Astrocyte (in vitro differentiated cells and primary cell): ENCODE results near the gene ATIC. TPM values are rescaled to one million over a fixed set of nuclear protein-coding genes. Genes with fewer than 3 reads are reported as not detected.

Experiments used
- DNase-seq: peaks from one replicate; pipeline ENCODE4 v3.0.0-alpha.2; 2010; ENCODE audit warnings: low read depth
- FAIRE-seq: peaks from 2 replicates; lab custom pipeline; 2011; peaks lifted over from hg19 to GRCh38; lab: Jason Lieb, UNC
- H2AFZ ChIP-seq: 2 replicates; pipeline ENCODE4 v1.6.0; 2012; ENCODE audit warnings: low read depth, low read length, inconsistent platforms
- H3K27ac ChIP-seq: 2 replicates; pipeline ENCODE4 v1.5.1; 2011; ENCODE audit warnings: low read depth, low read length, inconsistent platforms
- H3K27me3 ChIP-seq: 2 replicates; pipeline ENCODE4 v1.6.0; 2011; ENCODE audit warnings: low read length, inconsistent platforms; ENCODE audit not compliant: insufficient read depth
- H3K36me3 ChIP-seq: 2 replicates; pipeline ENCODE4 v1.5.1; 2011; ENCODE audit warnings: low read length, inconsistent platforms; ENCODE audit not compliant: insufficient read depth
- H3K4me1 ChIP-seq: 2 replicates; pipeline ENCODE4 v1.5.1; 2011; ENCODE audit warnings: low read length, inconsistent platforms; ENCODE audit not compliant: insufficient read depth
- H3K4me2 ChIP-seq: 2 replicates; pipeline ENCODE4 v1.6.0; 2012; ENCODE audit warnings: low read length, inconsistent platforms
- H3K4me3 ChIP-seq: 2 replicates; pipeline ENCODE4 v1.5.1; 2011; ENCODE audit warnings: low read depth, mild to moderate bottlenecking, low read length, inconsistent platforms; ENCODE audit not compliant: insufficient read depth
- H3K79me2 ChIP-seq: 2 replicates; pipeline ENCODE4 v1.6.0; 2012; ENCODE audit warnings: mild to moderate bottlenecking, low read length, inconsistent platforms; ENCODE audit not compliant: insufficient read depth
- H3K9ac ChIP-seq: 2 replicates; pipeline ENCODE4 v1.6.0; 2012; ENCODE audit warnings: mild to moderate bottlenecking, low read length, inconsistent platforms
- H3K9me3 ChIP-seq: 2 replicates; pipeline ENCODE4 v1.5.1; 2012; ENCODE audit warnings: low read depth, mild to moderate bottlenecking, low read length, inconsistent platforms; ENCODE audit not compliant: insufficient read depth
- H4K20me1 ChIP-seq: 2 replicates; pipeline ENCODE4 v1.6.0; 2012; ENCODE audit warnings: low read length, inconsistent platforms; ENCODE audit not compliant: insufficient read depth
- H3K27ac Mint-ChIP-seq: one replicate; pipeline ENCODE4 v1.8.0; 2021; ENCODE audit warnings: mild to moderate bottlenecking, mixed read lengths; ENCODE audit not compliant: unreplicated experiment
- H3K27me3 Mint-ChIP-seq: one replicate; pipeline ENCODE4 v1.8.0; 2021; ENCODE audit warnings: low read depth, mixed read lengths; ENCODE audit not compliant: unreplicated experiment
- H3K36me3 Mint-ChIP-seq: one replicate; pipeline ENCODE4 v1.8.0; 2021; ENCODE audit warnings: low read depth, mixed read lengths; ENCODE audit not compliant: unreplicated experiment
- H3K4me1 Mint-ChIP-seq: one replicate; pipeline ENCODE4 v1.8.0; 2021; ENCODE audit warnings: low read depth, mixed read lengths; ENCODE audit not compliant: unreplicated experiment
- H3K4me3 Mint-ChIP-seq: one replicate; pipeline ENCODE4 v1.8.0; 2021; ENCODE audit warnings: mild to moderate bottlenecking, moderate library complexity, mixed read lengths; ENCODE audit not compliant: unreplicated experiment
- H3K9me3 Mint-ChIP-seq: one replicate; pipeline ENCODE4 v1.8.0; 2021; ENCODE audit warnings: mild to moderate bottlenecking, mixed read lengths; ENCODE audit not compliant: unreplicated experiment
- CTCF ChIP-seq: IDR thresholded peaks from 2 replicates; pipeline ENCODE4 v1.5.1; 2011; ENCODE audit warnings: low read depth, mild to moderate bottlenecking, inconsistent platforms, low read length, moderate library complexity; ENCODE audit not compliant: insufficient read depth
- EZH2 ChIP-seq: IDR thresholded peaks from 2 replicates; pipeline ENCODE4 v1.6.1; 2012; ENCODE audit warnings: mild to moderate bottlenecking, low read length, inconsistent platforms; ENCODE audit not compliant: insufficient read depth
- total RNA-seq: library from RNA; stranded (reverse); gene quantifications from 2 replicates; pipeline ENCODE4 v1.2.1, GENCODE V29; 2021

The ATIC gene
- total RNA-seq, 1 donor from 2014 or later: 61.1 TPM

GRCh38 chr2:215372968-215373649 is 61.2 kb downstream of the ATIC start:
- Histone ChIP-seq H4K20me1 (peaks cover 100% of the 10 kb centered on the region), H3K9me3 (no peaks in the 10 kb centered on the region), H2AFZ (no peak overlapping the region), H3K27ac (no peak overlapping the region), H3K4me1 (peaks cover 12% of the 10 kb centered on the region), H3K79me2 (peaks cover 3% of the 10 kb centered on the region), H3K4me3 (no peak overlapping the region), H3K9ac (no peak overlapping the region), H3K27me3 (no peaks in the 10 kb centered on the region), H3K36me3 (peaks cover 97% of the 10 kb centered on the region), H3K4me2 (no peak overlapping the region)
- no peak for TF ChIP-seq EZH2
- DNase-seq (no peak), FAIRE-seq (no peak)
- peaks cover 44% of the 10 kb centered on the region for H3K4me1 Mint-ChIP-seq
- no peak overlapping the region for H3K4me3 Mint-ChIP-seq
- H3K27me3 Mint-ChIP-seq: no peaks in the 10 kb centered on the region
- peak overlapping the region; percentile 83 for H3K27ac Mint-ChIP-seq
- peaks cover 51% of the 10 kb centered on the region for H3K36me3 Mint-ChIP-seq
- no peaks in the 10 kb centered on the region for H3K9me3 Mint-ChIP-seq

GRCh38 chr2:215374002-215374401 is 62.1 kb downstream of the ATIC start:
- Mint-ChIP-seq H3K9me3 (no peaks in the 10 kb centered on the region), H3K36me3 (peaks cover 54% of the 10 kb centered on the region), H3K27me3 (no peaks in the 10 kb centered on the region), H3K27ac (peak overlapping the region; percentile 83), H3K4me3 (peak overlapping the region; percentile 64), H3K4me1 (peaks cover 49% of the 10 kb centered on the region)
- no peaks in the 10 kb centered on the region for H3K27me3 ChIP-seq
- H3K36me3 ChIP-seq: peaks cover 97% of the 10 kb centered on the region
- H3K27ac ChIP-seq: peak overlapping the region; percentile 10
- peaks cover 3% of the 10 kb centered on the region for H3K79me2 ChIP-seq
- FAIRE-seq (no peak), DNase-seq (no peak)
- H2AFZ ChIP-seq: no peak overlapping the region
- H3K9me3 ChIP-seq: no peaks in the 10 kb centered on the region
- peaks cover 12% of the 10 kb centered on the region for H3K4me1 ChIP-seq
- H3K4me2 ChIP-seq: no peak overlapping the region
- peaks cover 100% of the 10 kb centered on the region for H4K20me1 ChIP-seq
- no peak for TF ChIP-seq CTCF
- H3K4me3 ChIP-seq: no peak overlapping the region
- H3K9ac ChIP-seq: peak overlapping the region; percentile 3

- peak overlapping the region; percentile 82 for H3K27ac Mint-ChIP-seq
- peaks cover 54% of the 10 kb centered on the region for H3K36me3 Mint-ChIP-seq
- H3K9me3 ChIP-seq: no peaks in the 10 kb centered on the region
- H3K4me2 ChIP-seq: no peak overlapping the region
- FAIRE-seq (no peak), DNase-seq (no peak)
- H3K9me3 Mint-ChIP-seq: no peaks in the 10 kb centered on the region
- H4K20me1 ChIP-seq: peaks cover 100% of the 10 kb centered on the region
- no peak for TF ChIP-seq CTCF
- no peak for TF ChIP-seq EZH2
- peaks cover 10% of the 10 kb centered on the region for H3K4me1 ChIP-seq
- peak overlapping the region; percentile 34 for H3K27ac ChIP-seq
- peaks cover 97% of the 10 kb centered on the region for H3K36me3 ChIP-seq
- H3K27me3 Mint-ChIP-seq: no peaks in the 10 kb centered on the region
- no peak overlapping the region for H3K4me3 ChIP-seq
- no peaks in the 10 kb centered on the region for H3K27me3 ChIP-seq
- H3K4me1 Mint-ChIP-seq: peaks cover 53% of the 10 kb centered on the region
- no peak overlapping the region for H2AFZ ChIP-seq
- H3K9ac ChIP-seq: peak overlapping the region; percentile 3
- peak overlapping the region; percentile 64 for H3K4me3 Mint-ChIP-seq
- H3K79me2 ChIP-seq: peaks cover 3% of the 10 kb centered on the region
Observed at GRCh38 chr2:215374642-215375466, 63.0 kb downstream of the ATIC start.
